Measurements from ENCODE around the gene UBE2N. TPM values are rescaled to one million over a fixed set of nuclear protein-coding genes. Genes with fewer than 3 reads are reported as not detected.
A peak's percentile ranks its signal among the peaks of the same experiment; 100 is the strongest.

Gene UBE2N
- total RNA-seq, 4 donors from 2014 or later: 2.0 to 39.0 (median 22.3) TPM

GRCh38 chr12:93375906-93376305, 65.8 kb downstream of the UBE2N start:
- in situ Hi-C loops (cut with MboI; ENCODE audit: low pct_ligation_motif_present in 1 of 4, low pct_unique_long_range_greater_than_20kb in 1 of 4, low sequenced_read_pairs in 3 of 4): no loop called here

GRCh38 chr12:93373961-93374656, 67.6 kb downstream of the UBE2N start:
- no peaks in the 10 kb centered on the region for H3K9me3 ChIP-seq
- no peak overlapping the region for H3K4me3 ChIP-seq
- WGBS, 2 donors (ENCODE audit: low coverage in 1 of 2): 33 to 52% methylated on average over 2 of the region's 2 CpGs
- no peaks in the 10 kb centered on the region for H3K27me3 ChIP-seq
- intact Hi-C loops (cut with DNase I; ENCODE audit: low total_unique reads): no loop called here
- peak overlapping the region; percentile 43 to 68 (median 62) for H3K27ac ChIP-seq
- no peaks in the 10 kb centered on the region for H3K36me3 ChIP-seq
- H3K4me1 ChIP-seq: peaks cover 10 to 33% (median 23%) of the 10 kb centered on the region in 4 donors
- TF ChIP-seq EP300 (IDR thresholded peaks at IDR 0.05; ENCODE audit: low read depth) (no peak), CTCF (IDR thresholded peaks at IDR 0.05) (no peak), POLR2AphosphoS5 (IDR thresholded peaks at IDR 0.05) (peak in 1 of 3 donors; percentile 65), POLR2A (IDR thresholded peaks at IDR 0.05) (no peak)
- peak; percentile 35 for DNase-seq
- in situ Hi-C loops (cut with MboI; ENCODE audit: low pct_ligation_motif_present in 1 of 4, low pct_unique_long_range_greater_than_20kb in 1 of 4, low sequenced_read_pairs in 3 of 4): no loop called here

More at GRCh38 chr12:93375906-93376305, 65.8 kb downstream of the UBE2N start:
- Histone ChIP-seq H3K4me3 (peak overlapping the region in 1 of 4 donors; percentile 98), H3K27ac (peak overlapping the region; percentile 98), H3K27me3 (no peaks in the 10 kb centered on the region), H3K4me1 (peaks cover 10 to 46% (median 31%) of the 10 kb centered on the region in 4 donors), H3K36me3 (no peaks in the 10 kb centered on the region), H3K9me3 (no peaks in the 10 kb centered on the region)
- no peak for DNase-seq
- WGBS, 2 donors (ENCODE audit: low coverage in 1 of 2): 89 to 95% methylated on average over 4 to 6 of the region's 6 CpGs
- intact Hi-C loops (cut with DNase I; ENCODE audit: low total_unique reads): no loop called here
- TF ChIP-seq EP300 (IDR thresholded peaks at IDR 0.05; ENCODE audit: low read depth) (no peak), CTCF (IDR thresholded peaks at IDR 0.05) (no peak), POLR2AphosphoS5 (IDR thresholded peaks at IDR 0.05) (no peak), POLR2A (IDR thresholded peaks at IDR 0.05) (no peak)

GRCh38 chr12:93370947-93371346, 70.8 kb downstream of the UBE2N start:
- no peak for TF ChIP-seq EP300 (IDR thresholded peaks at IDR 0.05; ENCODE audit: low read depth)
- TF ChIP-seq CTCF (IDR thresholded peaks at IDR 0.05): no peak
- TF ChIP-seq POLR2A (IDR thresholded peaks at IDR 0.05): no peak

GRCh38 chr12:93369505-93369904, 72.2 kb downstream of the UBE2N start:
- in situ Hi-C loops (cut with MboI; ENCODE audit: low pct_ligation_motif_present in 1 of 4, low pct_unique_long_range_greater_than_20kb in 1 of 4, low sequenced_read_pairs in 3 of 4): no loop called here
- DNase-seq: no peak
- no peaks in the 10 kb centered on the region for H3K9me3 ChIP-seq
- peaks cover 0 to 10% (median 4%) of the 10 kb centered on the region in 4 donors for H3K4me1 ChIP-seq
- H3K27ac ChIP-seq: no peak overlapping the region
- H3K27me3 ChIP-seq: no peaks in the 10 kb centered on the region
- intact Hi-C loops (cut with DNase I; ENCODE audit: low total_unique reads): no loop called here
- TF ChIP-seq CTCF (IDR thresholded peaks at IDR 0.05) (no peak), POLR2A (IDR thresholded peaks at IDR 0.05) (no peak), EP300 (IDR thresholded peaks at IDR 0.05; ENCODE audit: low read depth) (no peak), POLR2AphosphoS5 (IDR thresholded peaks at IDR 0.05) (no peak)
- no peak overlapping the region for H3K4me3 ChIP-seq
- H3K36me3 ChIP-seq: no peaks in the 10 kb centered on the region

More at GRCh38 chr12:93370947-93371346, 70.8 kb downstream of the UBE2N start:
- Histone ChIP-seq H3K9me3 (no peaks in the 10 kb centered on the region), H3K4me3 (no peak overlapping the region), H3K27ac (no peak overlapping the region), H3K36me3 (no peaks in the 10 kb centered on the region), H3K4me1 (peaks cover 3 to 18% (median 10%) of the 10 kb centered on the region in 4 donors), H3K27me3 (no peaks in the 10 kb centered on the region)
- in situ Hi-C loops (cut with MboI; ENCODE audit: low pct_ligation_motif_present in 1 of 4, low pct_unique_long_range_greater_than_20kb in 1 of 4, low sequenced_read_pairs in 3 of 4): no loop called here
- WGBS, 2 donors (ENCODE audit: low coverage in 1 of 2): 97% methylated on average over 6 of the region's 6 CpGs; no CpG with 5 or more reads in 1 of the 2 donors
- DNase-seq: no peak
- intact Hi-C loops (cut with DNase I; ENCODE audit: low total_unique reads): no loop called here

Measured in transverse colon (tissue), 4 donors.